HEK293 (cell line): Measurements from ENCODE around the gene MYOCOS.

Experiments
- CTCF ChIA-PET: fragments of 350-600 bp; formaldehyde crosslinking; extraction: SDS; loops from one replicate; lab custom pipeline; 2021; ENCODE audit warnings: antibody characterized with exemption; lab: Yijun Ruan, JAX
- POLR2A ChIA-PET: fragments of 300-600 bp; formaldehyde crosslinking; extraction: SDS; loops from one replicate; lab custom pipeline; 2020; ENCODE audit warnings: antibody characterized with exemption, inconsistent platforms; lab: Yijun Ruan, JAX
- H3K27ac ChIP-seq: fragments of 200-500 bp; sonication (Bioruptor generic); 2 replicates; pipeline ENCODE4 v1.5.1; 2014; ENCODE audit warnings: low read depth, low read length, control low read depth, inconsistent platforms; ENCODE audit errors: extremely low read depth
- H3K36me3 ChIP-seq, 2 experiments: fragments of 200-500 bp in 1 of 2; sonication (Bioruptor generic) in 1 of 2; 1 replicate in 1 of 2; 2 replicates in 1 of 2; pipeline ENCODE4 v1.5.1; 2014 to 2017; ENCODE audit warnings: inconsistent platforms in 2 of 2, low read length in 2 of 2; ENCODE audit not compliant: control insufficient read depth in 2 of 2, insufficient read depth in 1 of 2
- H3K4me1 ChIP-seq: fragments of 200-500 bp; sonication (Bioruptor generic); 2 replicates; pipeline ENCODE4 v1.5.1; 2014; ENCODE audit warnings: mild to moderate bottlenecking, low read length, inconsistent platforms; ENCODE audit not compliant: control insufficient read depth, insufficient read depth
- H3K4me3 ChIP-seq: 2 replicates; pipeline ENCODE4 v1.5.1; 2011; ENCODE audit warnings: low read depth, mild to moderate bottlenecking, control low read depth, low read length, moderate library complexity
- H3K9me3 ChIP-seq: fragments of 200-500 bp; sonication (Bioruptor generic); 2 replicates; pipeline ENCODE4 v1.5.1; 2014; ENCODE audit warnings: low read depth, low read length, inconsistent platforms; ENCODE audit not compliant: control insufficient read depth, insufficient read depth
- PRDM6 ChIP-seq: fragments of 450-650 bp; formaldehyde crosslinking; IDR thresholded peaks from 2 replicates; pipeline ENCODE4 v1.5.1; 2017; ENCODE audit warnings: missing biosample characterization, missing genetic modification characterization
- SP3 ChIP-seq: fragments of 450-650 bp; formaldehyde crosslinking; IDR thresholded peaks from 2 replicates; pipeline ENCODE4 v1.5.1; 2016; ENCODE audit warnings: missing biosample characterization, missing genetic modification characterization
- WT1 ChIP-seq: fragments of 450-650 bp; formaldehyde crosslinking; IDR thresholded peaks from 2 replicates; pipeline ENCODE4 v1.5.1; 2016; ENCODE audit warnings: missing biosample characterization, missing genetic modification characterization
- ZBTB10 ChIP-seq: fragments of 450-650 bp; formaldehyde crosslinking; IDR thresholded peaks from 2 replicates; pipeline ENCODE4 v1.5.1; 2016; ENCODE audit warnings: missing biosample characterization, missing genetic modification characterization
- ZBTB26 ChIP-seq: fragments of 450-650 bp; formaldehyde crosslinking; optimal IDR thresholded peaks from 2 replicates; pipeline ENCODE3; 2016; ENCODE audit warnings: missing biosample characterization, mild to moderate bottlenecking, missing genetic modification characterization
- ZBTB48 ChIP-seq: fragments of 450-650 bp; formaldehyde crosslinking; IDR thresholded peaks from 2 replicates; pipeline ENCODE4 v1.5.1; 2016; ENCODE audit warnings: missing biosample characterization, missing genetic modification characterization
- ZEB2 ChIP-seq: fragments of 450-650 bp; formaldehyde crosslinking; IDR thresholded peaks from 2 replicates; pipeline ENCODE4 v1.5.1; 2016; ENCODE audit warnings: missing biosample characterization, missing genetic modification characterization
- ZFHX2 ChIP-seq: fragments of 450-650 bp; formaldehyde crosslinking; conservative IDR thresholded peaks from 2 replicates; pipeline ENCODE4 v1.5.1; 2016; ENCODE audit warnings: missing biosample characterization, missing genetic modification characterization
- ZNF112 ChIP-seq: fragments of 450-650 bp; formaldehyde crosslinking; IDR thresholded peaks from 2 replicates; pipeline ENCODE4 v1.5.0; 2017; ENCODE audit warnings: missing biosample characterization, missing genetic modification characterization
- ZNF202 ChIP-seq: fragments of 450-650 bp; formaldehyde crosslinking; IDR thresholded peaks from 2 replicates; pipeline ENCODE4 v1.5.1; 2016; ENCODE audit warnings: missing biosample characterization, missing genetic modification characterization, borderline replicate concordance
- ZNF366 ChIP-seq: fragments of 450-650 bp; formaldehyde crosslinking; conservative IDR thresholded peaks from 2 replicates; pipeline ENCODE4 v1.5.1; 2016; ENCODE audit warnings: missing biosample characterization, missing genetic modification characterization
- ZNF398 ChIP-seq: fragments of 450-650 bp; formaldehyde crosslinking; IDR thresholded peaks from 2 replicates; pipeline ENCODE4 v1.5.1; 2017; ENCODE audit warnings: missing biosample characterization, missing genetic modification characterization
- ZNF621 ChIP-seq: fragments of 450-650 bp; formaldehyde crosslinking; IDR thresholded peaks from 2 replicates; pipeline ENCODE4 v1.5.1; 2017; ENCODE audit warnings: missing biosample characterization, missing genetic modification characterization
- ZNF704 ChIP-seq: fragments of 450-650 bp; formaldehyde crosslinking; IDR thresholded peaks from 2 replicates; pipeline ENCODE4 v1.5.1; 2016; ENCODE audit warnings: missing biosample characterization, missing genetic modification characterization
- ZNF785 ChIP-seq: fragments of 450-650 bp; formaldehyde crosslinking; IDR thresholded peaks from 2 replicates; pipeline ENCODE4 v1.5.1; 2016; ENCODE audit warnings: missing biosample characterization, missing genetic modification characterization

The MYOCOS gene

GRCh38 chr1:171641076-171641864, 19.2 kb downstream of the MYOCOS start:
- no peaks in the 10 kb centered on the region for H3K4me1 ChIP-seq
- no peaks in the 10 kb centered on the region for H3K36me3 ChIP-seq
- no peak overlapping the region for H3K27ac ChIP-seq
- CTCF ChIA-PET, result interaction anchor here (0.9 to 1.2 kb wide), 2 partner anchors 78 to 80 kb away, joined by 3 read pairs; no protein-coding TSS in a partner anchor
- no peak for TF ChIP-seq ZNF366
- no peak for TF ChIP-seq ZBTB48 (tag by site-specific recombination)
- no peak for TF ChIP-seq SP3 (tag by site-specific recombination)
- TF ChIP-seq ZNF704 (tag by site-specific recombination), result no peak
- POLR2A ChIA-PET, result no interaction called here
- no peak overlapping the region for H3K4me3 ChIP-seq
- no peaks in the 10 kb centered on the region for H3K9me3 ChIP-seq

- POLR2A ChIA-PET, result no interaction called here
- CTCF ChIA-PET, result interaction anchor here (0.5 to 1.6 kb wide), 8 partner anchors 15 to 344 kb away, joined by 3 to 8 read pairs (median 3); no protein-coding TSS in a partner anchor
- H3K4me1 ChIP-seq, result no peaks in the 10 kb centered on the region
- TF ChIP-seq ZBTB26 (tag by site-specific recombination) (no peak), ZNF621 (no peak), ZNF366 (no peak), ZNF202 (no peak), WT1 (tag by site-specific recombination) (no peak), ZNF112 (tag by site-specific recombination) (no peak), ZBTB10 (tag by site-specific recombination) (no peak), ZNF785 (tag by site-specific recombination) (no peak), ZFHX2 (tag by site-specific recombination) (no peak), PRDM6 (tag by site-specific recombination) (no peak), ZEB2 (tag by site-specific recombination) (no peak), ZNF398 (tag by site-specific recombination) (no peak)
- H3K9me3 ChIP-seq, result no peaks in the 10 kb centered on the region
- H3K27ac ChIP-seq, result no peak overlapping the region
- no peak overlapping the region for H3K4me3 ChIP-seq
- H3K36me3 ChIP-seq, result no peaks in the 10 kb centered on the region
Observed at GRCh38 chr1:171642197-171642596, 20.2 kb downstream of the MYOCOS start.
